H1 (cell line): ENCODE results near the gene EPHA2. TPM values are rescaled to one million over a fixed set of nuclear protein-coding genes. Genes with fewer than 3 reads are reported as not detected.

Experiments used
- PHF8 ChIP-seq: fragments of 200-600 bp; sonication (generic); conservative IDR thresholded peaks from 2 replicates; pipeline ENCODE4 v1.7.1; 2012; ENCODE audit warnings: low read depth, mild to moderate bottlenecking, inconsistent platforms, low read length, moderate library complexity
- YY1 ChIP-seq: IDR thresholded peaks from 2 replicates; pipeline ENCODE4 v1.6.1; 2011; ENCODE audit warnings: low read depth, mild to moderate bottlenecking, low read length
- polyA plus RNA-seq, 7 experiments: library from polyadenylated mRNA; depleted of rRNA in 3 of 7; stranded (reverse) in 5 of 7; unstranded in 2 of 7; fragments of >200 nt in 5 of 7; fragments of 200-250 nt in 2 of 7; gene quantifications; 1 replicate in 5 of 7; 2 replicates in 1 of 7; 4 replicates in 1 of 7; pipeline versions ENCODE4 v1.2.1 to v1.2.3, GENCODE V29; 2011 to 2013; ENCODE audit warnings: missing spikeins in 2 of 7, mixed read lengths in 2 of 7
- total RNA-seq: library from RNA; stranded (reverse); fragmentation: NEBNext Ultra II Directional; extraction: Animal tissue kit (Norgen Biotek cat#: 25700); gene quantifications from 2 replicates; pipeline ENCODE4 v1.2.1, GENCODE V29; 2021

EPHA2 gene
- total and polyA plus RNA-seq, 2 of the 8 experiments (the other 6 are each of a cell fraction or from before 2014, with no cell fraction given): 26.8 to 33.6 TPM

- no peak for TF ChIP-seq PHF8
- no peak for TF ChIP-seq YY1
Measured at GRCh38 chr1:16153999-16154673, 1.7 kb downstream of the EPHA2 start (continued).
